ENCODE results near the gene AKR7A2.
"Not testable (repeated sequence)": the region's sequence is repeated elsewhere in the genome, so short reads cannot be mapped to it uniquely, and the experiment has no call there.

The AKR7A2 gene

DNA sequence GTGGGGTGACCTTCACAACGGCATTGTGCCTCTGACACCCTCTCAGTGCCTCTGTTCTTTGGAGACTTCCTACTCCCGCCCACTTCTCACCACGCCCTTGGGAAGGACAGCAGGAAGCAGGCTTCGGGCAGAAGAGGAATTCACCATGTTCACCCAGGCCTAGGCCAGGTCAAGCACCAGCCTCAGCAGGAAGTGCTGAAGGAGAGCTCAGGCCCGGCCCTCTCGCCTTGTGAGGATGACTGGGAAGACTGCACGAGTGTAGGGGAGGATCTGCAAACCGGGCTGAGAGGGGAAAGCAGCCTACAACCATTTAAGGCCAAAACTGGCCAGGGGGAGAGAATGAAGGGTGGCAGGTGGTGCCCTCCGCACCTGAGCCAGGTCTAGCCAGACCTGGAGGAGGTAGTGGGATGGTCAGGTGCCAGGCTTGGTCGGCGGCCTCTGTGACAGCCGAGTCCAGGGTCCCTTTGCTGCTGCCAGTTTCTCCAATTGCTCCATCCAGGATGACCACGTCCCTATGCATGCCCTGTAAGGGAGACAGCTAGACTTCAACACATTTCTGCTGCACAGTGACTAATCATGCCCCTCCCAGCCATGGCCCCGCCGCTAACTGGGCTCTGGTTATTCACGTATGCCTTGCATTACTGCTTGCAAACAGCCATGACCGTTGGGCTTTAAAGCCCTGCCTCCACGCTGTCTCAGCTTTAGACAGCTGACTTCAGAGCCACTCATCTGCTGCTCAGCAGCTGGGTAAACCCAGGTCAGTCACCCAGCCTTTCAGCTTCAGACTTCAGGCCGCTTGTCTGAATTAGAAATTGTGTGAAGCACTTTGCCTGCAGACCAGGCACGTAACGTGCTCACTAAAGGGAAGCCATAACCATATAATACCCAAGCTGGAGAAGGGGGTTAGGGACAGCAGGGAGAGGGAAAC is 51.5 kb downstream of the AKR7A2 start:
- Histone ChIP-seq H3K4me3 (replicated peaks; ENCODE audit: insufficient read depth, low read length) (no peak overlapping the region), H3K27ac (replicated peaks) (no peak overlapping the region), H3K27me3 (ENCODE audit: insufficient read depth, poor library complexity, severe bottlenecking) (no peaks in the 10 kb centered on the region)
- DNase-seq (ENCODE audit: low read depth in 1 of 2, low spot score in 1 of 2), result no peak
- TF ChIP-seq GABPA (IDR thresholded peaks at IDR 0.05; ENCODE audit: low read depth) (no peak), SPI1 (IDR thresholded peaks at IDR 0.05; ENCODE audit: borderline replicate concordance, low read depth) (no peak), POLR2AphosphoS5 (IDR thresholded peaks at IDR 0.05; ENCODE audit: low read depth) (peak; percentile 63)
- TF ChIP-seq, protein P1, sequence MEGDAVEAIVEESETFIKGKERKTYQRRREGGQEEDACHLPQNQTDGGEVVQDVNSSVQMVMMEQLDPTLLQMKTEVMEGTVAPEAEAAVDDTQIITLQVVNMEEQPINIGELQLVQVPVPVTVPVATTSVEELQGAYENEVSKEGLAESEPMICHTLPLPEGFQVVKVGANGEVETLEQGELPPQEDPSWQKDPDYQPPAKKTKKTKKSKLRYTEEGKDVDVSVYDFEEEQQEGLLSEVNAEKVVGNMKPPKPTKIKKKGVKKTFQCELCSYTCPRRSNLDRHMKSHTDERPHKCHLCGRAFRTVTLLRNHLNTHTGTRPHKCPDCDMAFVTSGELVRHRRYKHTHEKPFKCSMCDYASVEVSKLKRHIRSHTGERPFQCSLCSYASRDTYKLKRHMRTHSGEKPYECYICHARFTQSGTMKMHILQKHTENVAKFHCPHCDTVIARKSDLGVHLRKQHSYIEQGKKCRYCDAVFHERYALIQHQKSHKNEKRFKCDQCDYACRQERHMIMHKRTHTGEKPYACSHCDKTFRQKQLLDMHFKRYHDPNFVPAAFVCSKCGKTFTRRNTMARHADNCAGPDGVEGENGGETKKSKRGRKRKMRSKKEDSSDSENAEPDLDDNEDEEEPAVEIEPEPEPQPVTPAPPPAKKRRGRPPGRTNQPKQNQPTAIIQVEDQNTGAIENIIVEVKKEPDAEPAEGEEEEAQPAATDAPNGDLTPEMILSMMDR (IDR thresholded peaks at IDR 0.05; ENCODE audit: insufficient read depth, low read length), result no peak

DNA sequence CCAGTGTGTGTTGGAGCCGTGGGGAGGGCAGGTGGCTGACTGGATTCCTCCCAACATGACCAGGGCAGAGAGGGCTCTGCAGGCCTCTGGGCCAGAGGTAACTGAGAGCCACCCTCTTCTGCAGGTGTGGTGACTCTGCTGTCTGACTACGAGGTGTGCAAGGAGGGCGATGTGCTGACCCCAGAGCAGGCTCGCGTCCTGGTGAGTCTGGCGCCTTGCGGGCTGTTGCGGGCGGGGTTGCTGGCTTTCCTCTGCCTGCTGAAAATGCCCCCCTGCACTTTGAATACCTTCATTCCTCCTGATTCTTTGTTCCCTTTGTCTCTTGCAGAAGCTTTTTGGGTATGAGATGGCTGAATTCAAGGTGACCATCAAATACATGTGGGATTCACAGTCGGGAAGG is 53.6 kb downstream of the AKR7A2 start:
- no peak overlapping the region for H3K4me3 ChIP-seq (replicated peaks; ENCODE audit: insufficient read depth, low read length)
- DNase-seq (ENCODE audit: low read depth in 1 of 2, low spot score in 1 of 2), result no peak
- no peak overlapping the region for H3K27ac ChIP-seq (replicated peaks)

DNA sequence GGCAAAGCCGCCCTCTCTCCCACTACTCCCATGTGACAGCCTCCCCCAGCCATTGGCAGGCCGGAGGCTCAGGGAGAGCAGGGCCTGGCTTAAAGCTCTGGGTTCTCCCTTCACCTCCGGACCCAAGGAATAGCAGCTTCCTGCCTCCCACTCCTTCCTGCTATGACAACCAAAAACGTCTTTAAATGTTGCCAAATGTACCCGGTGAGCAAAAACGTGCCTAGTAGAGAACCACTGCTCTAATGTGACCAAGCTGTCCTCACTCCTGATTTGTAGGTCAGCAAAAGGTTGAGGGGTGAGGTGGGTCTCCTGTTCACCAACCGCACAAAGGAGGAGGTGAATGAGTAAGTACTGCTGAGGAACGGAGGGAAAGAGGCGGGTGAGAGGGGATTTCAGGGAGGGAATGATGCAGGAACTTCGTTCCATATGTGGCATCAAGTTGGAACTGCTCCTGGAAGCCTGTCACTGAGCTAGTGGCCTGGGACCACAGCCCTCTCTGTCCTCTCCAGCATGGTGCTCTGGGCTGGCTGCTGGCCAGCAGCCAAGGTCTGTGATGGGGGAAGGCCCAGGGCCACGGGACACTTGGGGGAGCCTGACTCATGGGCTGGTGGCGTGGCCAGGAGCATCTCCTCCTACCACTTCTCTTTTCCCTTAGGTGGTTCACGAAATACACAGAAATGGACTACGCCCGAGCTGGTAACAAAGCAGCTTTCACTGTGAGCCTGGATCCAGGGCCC is 54.6 kb downstream of the AKR7A2 start:
- Histone ChIP-seq H3K4me3 (replicated peaks; ENCODE audit: insufficient read depth, low read length) (no peak overlapping the region), H3K27me3 (ENCODE audit: insufficient read depth, poor library complexity, severe bottlenecking) (no peaks in the 10 kb centered on the region), H3K27ac (replicated peaks) (no peak overlapping the region)
- TF ChIP-seq, protein P2, sequence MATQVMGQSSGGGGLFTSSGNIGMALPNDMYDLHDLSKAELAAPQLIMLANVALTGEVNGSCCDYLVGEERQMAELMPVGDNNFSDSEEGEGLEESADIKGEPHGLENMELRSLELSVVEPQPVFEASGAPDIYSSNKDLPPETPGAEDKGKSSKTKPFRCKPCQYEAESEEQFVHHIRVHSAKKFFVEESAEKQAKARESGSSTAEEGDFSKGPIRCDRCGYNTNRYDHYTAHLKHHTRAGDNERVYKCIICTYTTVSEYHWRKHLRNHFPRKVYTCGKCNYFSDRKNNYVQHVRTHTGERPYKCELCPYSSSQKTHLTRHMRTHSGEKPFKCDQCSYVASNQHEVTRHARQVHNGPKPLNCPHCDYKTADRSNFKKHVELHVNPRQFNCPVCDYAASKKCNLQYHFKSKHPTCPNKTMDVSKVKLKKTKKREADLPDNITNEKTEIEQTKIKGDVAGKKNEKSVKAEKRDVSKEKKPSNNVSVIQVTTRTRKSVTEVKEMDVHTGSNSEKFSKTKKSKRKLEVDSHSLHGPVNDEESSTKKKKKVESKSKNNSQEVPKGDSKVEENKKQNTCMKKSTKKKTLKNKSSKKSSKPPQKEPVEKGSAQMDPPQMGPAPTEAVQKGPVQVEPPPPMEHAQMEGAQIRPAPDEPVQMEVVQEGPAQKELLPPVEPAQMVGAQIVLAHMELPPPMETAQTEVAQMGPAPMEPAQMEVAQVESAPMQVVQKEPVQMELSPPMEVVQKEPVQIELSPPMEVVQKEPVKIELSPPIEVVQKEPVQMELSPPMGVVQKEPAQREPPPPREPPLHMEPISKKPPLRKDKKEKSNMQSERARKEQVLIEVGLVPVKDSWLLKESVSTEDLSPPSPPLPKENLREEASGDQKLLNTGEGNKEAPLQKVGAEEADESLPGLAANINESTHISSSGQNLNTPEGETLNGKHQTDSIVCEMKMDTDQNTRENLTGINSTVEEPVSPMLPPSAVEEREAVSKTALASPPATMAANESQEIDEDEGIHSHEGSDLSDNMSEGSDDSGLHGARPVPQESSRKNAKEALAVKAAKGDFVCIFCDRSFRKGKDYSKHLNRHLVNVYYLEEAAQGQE (IDR thresholded peaks at IDR 0.05; ENCODE audit: insufficient replicate concordance, low read depth), result no peak
- TF ChIP-seq POLR2AphosphoS5 (IDR thresholded peaks at IDR 0.05; ENCODE audit: low read depth), result no peak
- TF ChIP-seq GABPA (IDR thresholded peaks at IDR 0.05; ENCODE audit: low read depth), result no peak
- TF ChIP-seq, protein P1 (IDR thresholded peaks at IDR 0.05; ENCODE audit: insufficient read depth, low read length), result no peak
- TF ChIP-seq SPI1 (IDR thresholded peaks at IDR 0.05; ENCODE audit: borderline replicate concordance, low read depth), result no peak
- DNase-seq (ENCODE audit: low read depth in 1 of 2, low spot score in 1 of 2), result no peak

More for the DNA sequence above, 53.6 kb downstream of the AKR7A2 start:
- TF ChIP-seq POLR2AphosphoS5 (IDR thresholded peaks at IDR 0.05; ENCODE audit: low read depth) (no peak), SPI1 (IDR thresholded peaks at IDR 0.05; ENCODE audit: borderline replicate concordance, low read depth) (no peak), GABPA (IDR thresholded peaks at IDR 0.05; ENCODE audit: low read depth) (no peak)
- TF ChIP-seq, protein P2 (IDR thresholded peaks at IDR 0.05; ENCODE audit: insufficient replicate concordance, low read depth), result no peak
- TF ChIP-seq, protein P1 (IDR thresholded peaks at IDR 0.05; ENCODE audit: insufficient read depth, low read length), result no peak
- H3K27me3 ChIP-seq (ENCODE audit: insufficient read depth, poor library complexity, severe bottlenecking), result no peaks in the 10 kb centered on the region

GRCh38 chr1:19256301-19256700 is 55.6 kb downstream of the AKR7A2 start:
- not testable (repeated sequence) for DNase-seq (ENCODE audit: low read depth in 1 of 2, low spot score in 1 of 2); H3K4me3 ChIP-seq (replicated peaks; ENCODE audit: insufficient read depth, low read length); H3K27ac ChIP-seq (replicated peaks); H3K27me3 ChIP-seq (ENCODE audit: insufficient read depth, poor library complexity, severe bottlenecking)

Data from HL-60 (cell line).